Upper lobe of left lung (tissue), 4 donors: Measurements from ENCODE around the gene FDXR.

Experiments
- EP300 ChIP-seq, 4 donors: sonication (generic); formaldehyde crosslinking; IDR thresholded peaks; one replicate each; pipeline ENCODE4 v1.5.1; 2017; ENCODE audit warnings: antibody characterized with exemption in 4 of 4, control low read depth in 2 of 4
- POLR2A ChIP-seq, 4 donors: fragments of 450-650 bp; IDR thresholded peaks; one replicate each; pipeline ENCODE4 v1.5.1; 2016 to 2017; ENCODE audit warnings: antibody characterized with exemption in 4 of 4, mild to moderate bottlenecking in 2 of 4
- POLR2AphosphoS5 ChIP-seq, 2 donors: sonication (generic); formaldehyde crosslinking; IDR thresholded peaks; one replicate each; pipeline ENCODE4 v1.5.1; 2017; ENCODE audit warnings: antibody characterized with exemption in 2 of 2
- TF ChIP-seq, protein P1 (sequence below), 6 experiments: fragments of 450-650 bp in 4 of 6; fragments of 200-600 bp in 2 of 6; sonication (generic) in 2 of 6; IDR thresholded peaks; one replicate each; pipeline ENCODE4 v1.5.1; 2016 to 2019; ENCODE audit warnings: antibody characterized with exemption in 6 of 6

DNA sequence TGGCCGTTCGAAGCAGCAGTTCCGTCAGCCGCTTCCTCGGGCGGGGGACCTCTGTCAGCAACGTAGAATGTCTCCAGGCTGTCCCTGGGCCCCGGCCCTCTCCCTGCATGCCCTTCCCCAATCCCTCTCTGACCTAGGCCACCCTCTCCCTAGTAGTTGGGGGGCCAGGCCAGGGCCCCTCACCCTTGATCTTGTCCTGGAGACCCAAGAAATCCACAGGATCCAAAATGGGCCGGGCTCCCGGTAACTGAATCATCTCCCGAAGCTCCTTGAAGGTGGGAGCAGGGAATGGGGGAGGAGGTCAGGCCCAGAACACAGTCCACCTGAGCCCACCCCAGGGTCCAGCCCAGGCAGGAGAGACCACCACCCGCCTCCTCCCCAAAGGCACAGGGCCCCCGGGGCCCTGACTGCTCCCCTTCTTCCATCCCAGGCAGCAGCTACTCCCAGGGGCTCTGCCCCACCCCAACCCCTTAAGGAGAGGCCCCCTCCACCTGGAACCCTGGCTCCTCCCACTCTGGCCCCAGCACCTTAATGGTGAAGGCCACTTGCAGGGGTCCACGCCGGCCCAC is 8.4 kb downstream of the FDXR start:
- TF ChIP-seq POLR2A (IDR thresholded peaks at IDR 0.05) = no peak
- TF ChIP-seq, protein P1, sequence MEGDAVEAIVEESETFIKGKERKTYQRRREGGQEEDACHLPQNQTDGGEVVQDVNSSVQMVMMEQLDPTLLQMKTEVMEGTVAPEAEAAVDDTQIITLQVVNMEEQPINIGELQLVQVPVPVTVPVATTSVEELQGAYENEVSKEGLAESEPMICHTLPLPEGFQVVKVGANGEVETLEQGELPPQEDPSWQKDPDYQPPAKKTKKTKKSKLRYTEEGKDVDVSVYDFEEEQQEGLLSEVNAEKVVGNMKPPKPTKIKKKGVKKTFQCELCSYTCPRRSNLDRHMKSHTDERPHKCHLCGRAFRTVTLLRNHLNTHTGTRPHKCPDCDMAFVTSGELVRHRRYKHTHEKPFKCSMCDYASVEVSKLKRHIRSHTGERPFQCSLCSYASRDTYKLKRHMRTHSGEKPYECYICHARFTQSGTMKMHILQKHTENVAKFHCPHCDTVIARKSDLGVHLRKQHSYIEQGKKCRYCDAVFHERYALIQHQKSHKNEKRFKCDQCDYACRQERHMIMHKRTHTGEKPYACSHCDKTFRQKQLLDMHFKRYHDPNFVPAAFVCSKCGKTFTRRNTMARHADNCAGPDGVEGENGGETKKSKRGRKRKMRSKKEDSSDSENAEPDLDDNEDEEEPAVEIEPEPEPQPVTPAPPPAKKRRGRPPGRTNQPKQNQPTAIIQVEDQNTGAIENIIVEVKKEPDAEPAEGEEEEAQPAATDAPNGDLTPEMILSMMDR (IDR thresholded peaks at IDR 0.05) = no peak
- no peak for TF ChIP-seq POLR2AphosphoS5 (IDR thresholded peaks at IDR 0.05)
- no peak for TF ChIP-seq EP300 (IDR thresholded peaks at IDR 0.05)
